Spleen (tissue), 7 donors: ENCODE data around the gene FZD4.

ENCODE experiments used
- POLR2AphosphoS5 ChIP-seq, 3 donors: sonication (generic); formaldehyde crosslinking; IDR thresholded peaks; one replicate each; pipeline ENCODE4 v1.5.1; 2017; ENCODE audit warnings: antibody characterized with exemption in 3 of 3
- TF ChIP-seq, protein P1 (sequence below), 11 experiments: fragments of 200-600 bp in 7 of 11; fragments of 450-650 bp in 4 of 11; sonication (generic) in 4 of 11; IDR thresholded peaks in 8 of 11; conservative IDR thresholded peaks in 3 of 11; 1 replicate in 7 of 11; 2 replicates in 4 of 11; pipeline versions ENCODE4 v1.4.0 to v1.8.0; 2016 to 2021; ENCODE audit warnings: antibody characterized with exemption in 11 of 11, inconsistent platforms in 4 of 11, mild to moderate bottlenecking in 1 of 11
- donor health status: DM: no; HTN: no; CAD: no; lungs with moderate emphysema.
- donor health status: DM: no; HTN: no; CAD: no.
- donor health status: DM: no; HTN: no; CAD: no.

- no peak for TF ChIP-seq POLR2AphosphoS5 (IDR thresholded peaks at IDR 0.05)
- TF ChIP-seq, protein P1, sequence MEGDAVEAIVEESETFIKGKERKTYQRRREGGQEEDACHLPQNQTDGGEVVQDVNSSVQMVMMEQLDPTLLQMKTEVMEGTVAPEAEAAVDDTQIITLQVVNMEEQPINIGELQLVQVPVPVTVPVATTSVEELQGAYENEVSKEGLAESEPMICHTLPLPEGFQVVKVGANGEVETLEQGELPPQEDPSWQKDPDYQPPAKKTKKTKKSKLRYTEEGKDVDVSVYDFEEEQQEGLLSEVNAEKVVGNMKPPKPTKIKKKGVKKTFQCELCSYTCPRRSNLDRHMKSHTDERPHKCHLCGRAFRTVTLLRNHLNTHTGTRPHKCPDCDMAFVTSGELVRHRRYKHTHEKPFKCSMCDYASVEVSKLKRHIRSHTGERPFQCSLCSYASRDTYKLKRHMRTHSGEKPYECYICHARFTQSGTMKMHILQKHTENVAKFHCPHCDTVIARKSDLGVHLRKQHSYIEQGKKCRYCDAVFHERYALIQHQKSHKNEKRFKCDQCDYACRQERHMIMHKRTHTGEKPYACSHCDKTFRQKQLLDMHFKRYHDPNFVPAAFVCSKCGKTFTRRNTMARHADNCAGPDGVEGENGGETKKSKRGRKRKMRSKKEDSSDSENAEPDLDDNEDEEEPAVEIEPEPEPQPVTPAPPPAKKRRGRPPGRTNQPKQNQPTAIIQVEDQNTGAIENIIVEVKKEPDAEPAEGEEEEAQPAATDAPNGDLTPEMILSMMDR (IDR thresholded peaks at IDR 0.05 in 8 of 11, conservative IDR thresholded peaks at IDR 0.05 in 3 of 11) = no peak
Observed at GRCh38 chr11:86999388-86999787, 44.2 kb upstream of the FZD4 start.
